ENCODE data around the gene RTN4R.

RTN4R gene

DNA sequence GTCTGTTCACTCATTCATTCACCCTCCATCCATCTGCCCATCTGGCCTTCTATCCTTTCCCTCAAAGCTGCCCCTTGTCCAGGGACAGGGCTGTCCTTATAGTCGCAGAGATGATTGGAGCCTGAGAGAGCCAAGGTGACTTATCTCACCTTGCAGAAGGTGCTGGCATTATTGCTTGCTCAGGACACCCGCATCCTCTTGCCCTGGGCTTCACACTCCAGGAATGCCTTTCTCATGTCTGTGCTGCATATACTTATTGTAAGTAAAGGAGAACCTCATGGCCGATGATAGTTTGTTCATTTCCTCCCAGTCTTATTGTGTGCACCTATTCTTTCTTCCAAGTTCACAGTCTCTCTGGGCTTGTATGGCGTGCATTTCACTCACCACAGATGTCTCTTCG, 68.2 kb downstream of the RTN4R start:
- H3K36me3 ChIP-seq (ENCODE audit: control insufficient read depth, low read length): no peaks in the 10 kb centered on the region
- no peak overlapping the region for H3K4me2 ChIP-seq (ENCODE audit: low read length)
- TF ChIP-seq EZH2phosphoT487 (IDR thresholded peaks at IDR 0.05; ENCODE audit: borderline replicate concordance, low read length): no peak
- TF ChIP-seq, protein P1, sequence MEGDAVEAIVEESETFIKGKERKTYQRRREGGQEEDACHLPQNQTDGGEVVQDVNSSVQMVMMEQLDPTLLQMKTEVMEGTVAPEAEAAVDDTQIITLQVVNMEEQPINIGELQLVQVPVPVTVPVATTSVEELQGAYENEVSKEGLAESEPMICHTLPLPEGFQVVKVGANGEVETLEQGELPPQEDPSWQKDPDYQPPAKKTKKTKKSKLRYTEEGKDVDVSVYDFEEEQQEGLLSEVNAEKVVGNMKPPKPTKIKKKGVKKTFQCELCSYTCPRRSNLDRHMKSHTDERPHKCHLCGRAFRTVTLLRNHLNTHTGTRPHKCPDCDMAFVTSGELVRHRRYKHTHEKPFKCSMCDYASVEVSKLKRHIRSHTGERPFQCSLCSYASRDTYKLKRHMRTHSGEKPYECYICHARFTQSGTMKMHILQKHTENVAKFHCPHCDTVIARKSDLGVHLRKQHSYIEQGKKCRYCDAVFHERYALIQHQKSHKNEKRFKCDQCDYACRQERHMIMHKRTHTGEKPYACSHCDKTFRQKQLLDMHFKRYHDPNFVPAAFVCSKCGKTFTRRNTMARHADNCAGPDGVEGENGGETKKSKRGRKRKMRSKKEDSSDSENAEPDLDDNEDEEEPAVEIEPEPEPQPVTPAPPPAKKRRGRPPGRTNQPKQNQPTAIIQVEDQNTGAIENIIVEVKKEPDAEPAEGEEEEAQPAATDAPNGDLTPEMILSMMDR (IDR thresholded peaks at IDR 0.05; ENCODE audit: low read depth, low read length, poor library complexity, severe bottlenecking): no peak
- H3K79me2 ChIP-seq (ENCODE audit: control insufficient read depth, low read length): no peaks in the 10 kb centered on the region
- no peaks in the 10 kb centered on the region for H4K20me1 ChIP-seq (ENCODE audit: control insufficient read depth, insufficient read depth, low read depth, low read length)
- H3K4me1 ChIP-seq (ENCODE audit: control insufficient read depth, low read length): no peaks in the 10 kb centered on the region
- H3K27me3 ChIP-seq (ENCODE audit: control insufficient read depth, low read length): no peaks in the 10 kb centered on the region; the same call in 1 of the 2 replicates
- H3F3A ChIP-seq (ENCODE audit: control insufficient read depth, insufficient read depth): no peaks in the 10 kb centered on the region
- no peak overlapping the region for H3K27ac ChIP-seq (ENCODE audit: low read depth, low read length)
- H3K4me3 ChIP-seq (ENCODE audit: low read length): no peak overlapping the region
- no peaks in the 10 kb centered on the region for H3K9me2 ChIP-seq (replicated peaks; ENCODE audit: control insufficient read depth, low read length)
- H3K9me3 ChIP-seq (ENCODE audit: control insufficient read depth, insufficient read depth, low read length): no peaks in the 10 kb centered on the region

DNA sequence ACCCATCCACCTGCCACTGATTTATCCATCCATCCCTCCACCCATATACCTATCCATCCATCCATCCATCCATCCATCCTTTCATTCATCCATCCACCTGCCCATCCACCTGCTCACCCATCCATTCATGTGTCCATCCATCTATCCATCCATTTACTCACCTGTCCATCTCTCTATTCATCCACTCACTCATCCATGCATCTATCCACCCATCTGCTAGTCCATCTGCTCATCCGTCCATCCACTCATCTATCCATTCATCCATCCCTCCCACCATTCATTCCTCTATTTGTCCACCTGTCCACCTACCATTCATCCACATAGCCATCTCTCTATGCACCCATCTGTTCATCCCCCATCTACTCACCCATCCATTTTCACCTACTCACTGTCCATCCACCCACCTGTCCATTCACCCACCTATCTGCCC, 68.7 kb downstream of the RTN4R start:
- H3K27me3 ChIP-seq (ENCODE audit: control insufficient read depth, low read length): no peaks in the 10 kb centered on the region; the same call in 1 of the 2 replicates
- no peak overlapping the region for H3K4me3 ChIP-seq (ENCODE audit: low read length)
- no peak for TF ChIP-seq EZH2phosphoT487 (IDR thresholded peaks at IDR 0.05; ENCODE audit: borderline replicate concordance, low read length)
- TF ChIP-seq, protein P1 (IDR thresholded peaks at IDR 0.05; ENCODE audit: low read depth, low read length, poor library complexity, severe bottlenecking): no peak
- H3F3A ChIP-seq (ENCODE audit: control insufficient read depth, insufficient read depth): no peaks in the 10 kb centered on the region
- H3K27ac ChIP-seq (ENCODE audit: low read depth, low read length): no peak overlapping the region
- H3K4me2 ChIP-seq (ENCODE audit: low read length): no peak overlapping the region
- H4K20me1 ChIP-seq (ENCODE audit: control insufficient read depth, insufficient read depth, low read depth, low read length): no peaks in the 10 kb centered on the region
- no peaks in the 10 kb centered on the region for H3K36me3 ChIP-seq (ENCODE audit: control insufficient read depth, low read length)
- no peaks in the 10 kb centered on the region for H3K9me3 ChIP-seq (ENCODE audit: control insufficient read depth, insufficient read depth, low read length)
- no peaks in the 10 kb centered on the region for H3K4me1 ChIP-seq (ENCODE audit: control insufficient read depth, low read length)
- H3K79me2 ChIP-seq (ENCODE audit: control insufficient read depth, low read length): no peaks in the 10 kb centered on the region
- no peaks in the 10 kb centered on the region for H3K9me2 ChIP-seq (replicated peaks; ENCODE audit: control insufficient read depth, low read length)

DNA sequence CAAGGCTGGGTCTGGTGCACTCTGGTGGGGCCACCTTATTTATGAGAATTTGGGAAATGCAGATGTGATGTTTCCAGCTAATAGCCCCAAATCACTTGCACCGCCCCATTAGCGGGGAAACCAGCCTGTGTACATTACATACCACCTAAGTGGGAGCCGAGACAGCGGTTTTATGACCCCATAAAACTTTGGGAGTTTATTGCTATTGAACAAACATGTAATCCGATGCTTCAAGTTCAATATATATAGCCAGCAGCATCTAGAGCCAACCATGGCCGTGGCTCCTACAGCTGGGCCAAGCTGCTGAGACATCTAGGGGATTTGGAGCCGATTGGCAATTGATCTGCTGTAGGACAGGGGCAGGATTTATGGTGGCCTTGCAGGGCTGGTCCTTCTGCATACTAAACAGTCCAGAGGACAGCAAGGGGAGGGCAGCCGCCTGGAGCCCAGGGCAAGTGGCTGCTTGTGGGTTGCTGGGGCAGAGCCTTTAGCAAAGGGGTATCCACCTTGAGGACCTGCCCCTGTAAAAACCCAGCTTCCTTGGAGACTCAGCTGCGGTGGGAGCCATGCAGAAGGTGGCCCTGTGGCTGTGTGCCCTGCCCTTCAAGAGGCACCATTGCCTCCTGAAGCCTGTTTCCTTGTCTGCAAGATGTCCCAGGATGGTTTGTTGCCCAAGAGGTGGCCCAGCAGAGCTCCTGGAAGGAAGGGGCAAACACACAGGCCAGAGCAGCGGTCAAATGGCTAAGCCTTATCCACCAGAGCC, 69.4 kb downstream of the RTN4R start:
- H3K9me3 ChIP-seq (ENCODE audit: control insufficient read depth, insufficient read depth, low read length): no peaks in the 10 kb centered on the region
- H4K20me1 ChIP-seq (ENCODE audit: control insufficient read depth, insufficient read depth, low read depth, low read length): no peaks in the 10 kb centered on the region
- no peak overlapping the region for H3K4me2 ChIP-seq (ENCODE audit: low read length)
- no peak overlapping the region for H3K4me3 ChIP-seq (ENCODE audit: low read length)
- H3F3A ChIP-seq (ENCODE audit: control insufficient read depth, insufficient read depth): no peaks in the 10 kb centered on the region
- H3K79me2 ChIP-seq (ENCODE audit: control insufficient read depth, low read length): no peaks in the 10 kb centered on the region
- no peaks in the 10 kb centered on the region; the same call in 1 of the 2 replicates for H3K27me3 ChIP-seq (ENCODE audit: control insufficient read depth, low read length)
- H3K9me2 ChIP-seq (replicated peaks; ENCODE audit: control insufficient read depth, low read length): no peaks in the 10 kb centered on the region
- H3K27ac ChIP-seq (ENCODE audit: low read depth, low read length): no peak overlapping the region
- H3K4me1 ChIP-seq (ENCODE audit: control insufficient read depth, low read length): no peaks in the 10 kb centered on the region
- TF ChIP-seq, protein P1 (IDR thresholded peaks at IDR 0.05; ENCODE audit: low read depth, low read length, poor library complexity, severe bottlenecking): no peak
- TF ChIP-seq EZH2phosphoT487 (IDR thresholded peaks at IDR 0.05; ENCODE audit: borderline replicate concordance, low read length): no peak
- H3K36me3 ChIP-seq (ENCODE audit: control insufficient read depth, low read length): no peaks in the 10 kb centered on the region

All from DOHH2 (cell line).